ENCODE measurements around the gene RFT1. TPM values are rescaled to one million over a fixed set of nuclear protein-coding genes. Genes with fewer than 3 reads are reported as not detected.

RFT1 gene
- polyA plus RNA-seq, 1 donor = 10.7 TPM

Other genes starting within 250 kb of the RFT1 start
- 7.5 TPM for gene STIMATE, start 232.9 kb downstream of the RFT1 start, polyA plus RNA-seq (ENCODE audit: insufficient read length)
- gene SFMBT1, start 84.4 kb downstream of the RFT1 start, polyA plus RNA-seq (ENCODE audit: insufficient read length) = 7.4 TPM
- gene PRKCD, start 30.8 kb upstream of the RFT1 start, polyA plus RNA-seq (ENCODE audit: insufficient read length) = 8.2 TPM
- gene TKT, start 125.6 kb upstream of the RFT1 start, polyA plus RNA-seq (ENCODE audit: insufficient read length) = 34.3 TPM
- 20.5 TPM for gene DCP1A, start 217.1 kb upstream of the RFT1 start, polyA plus RNA-seq (ENCODE audit: insufficient read length)

Measured in hindlimb muscle (tissue), 1 donor.